CD8-positive, alpha-beta memory T cell (primary cell): ENCODE data around the gene MYO1H. TPM values are rescaled to one million over a fixed set of nuclear protein-coding genes. Genes with fewer than 3 reads are reported as not detected.

Experiments used
- CTCF ChIA-PET: fragments of 350-600 bp; sonication (Branson Sonifier 250); formaldehyde crosslinking; loops from one replicate; lab custom pipeline; 2021; ENCODE audit warnings: antibody characterized with exemption; lab: Charles Lee
- POLR2A ChIA-PET: fragments of 350-600 bp; sonication (Branson Sonifier 250); formaldehyde crosslinking; loops from one replicate; lab custom pipeline; 2021; ENCODE audit warnings: antibody characterized with exemption; lab: Charles Lee
- DNase-seq, 5 donors: peaks; one replicate each; pipeline versions ENCODE4 v3.0.0 to v3.0.0-alpha.2; 2020 to 2022; ENCODE audit warnings: mixed read lengths in 1 of 5
- H3K27ac ChIP-seq: one replicate; pipeline ENCODE4 v1.7.0; 2013; ENCODE audit warnings: low read depth, mild to moderate bottlenecking, low read length, moderate library complexity
- H3K27me3 ChIP-seq: 2 replicates; pipeline ENCODE4 v1.7.0; 2013; ENCODE audit warnings: low read length, mild to moderate bottlenecking; ENCODE audit not compliant: insufficient read depth, poor library complexity, severe bottlenecking
- H3K36me3 ChIP-seq: 2 replicates; pipeline ENCODE4 v1.7.0; 2013; ENCODE audit warnings: mild to moderate bottlenecking, low read length, moderate library complexity; ENCODE audit not compliant: insufficient read depth
- H3K4me1 ChIP-seq: 2 replicates; pipeline ENCODE4 v1.7.0; 2013; ENCODE audit warnings: mild to moderate bottlenecking, low read length, moderate library complexity; ENCODE audit not compliant: insufficient read depth
- H3K4me3 ChIP-seq: 2 replicates; pipeline ENCODE4 v1.7.0; 2013; ENCODE audit warnings: mild to moderate bottlenecking, low read length
- H3K9me3 ChIP-seq: 2 replicates; pipeline ENCODE4 v1.7.0; 2013; ENCODE audit warnings: mild to moderate bottlenecking, low read length
- H3K27ac Mint-ChIP-seq, 8 donors: one replicate each; pipeline ENCODE4 v1.8.0; 2020 to 2021; ENCODE audit warnings: mixed read lengths in 8 of 8, mild to moderate bottlenecking in 6 of 8, inconsistent platforms in 3 of 8, moderate library complexity in 3 of 8
- H3K27me3 Mint-ChIP-seq, 2 donors: one replicate each; pipeline ENCODE4 v1.8.0; 2020 to 2021; ENCODE audit warnings: mixed read lengths in 2 of 2, mild to moderate bottlenecking in 1 of 2, moderate library complexity in 1 of 2
- H3K36me3 Mint-ChIP-seq, 3 donors: one replicate each; pipeline ENCODE4 v1.8.0; 2020 to 2021; ENCODE audit warnings: mixed read lengths in 3 of 3, inconsistent platforms in 1 of 3, mild to moderate bottlenecking in 1 of 3
- H3K4me1 Mint-ChIP-seq, 3 donors: one replicate each; pipeline ENCODE4 v1.8.0; 2020 to 2021; ENCODE audit warnings: mixed read lengths in 3 of 3, inconsistent platforms in 1 of 3, mild to moderate bottlenecking in 1 of 3
- H3K4me3 Mint-ChIP-seq, 7 donors: one replicate each; pipeline ENCODE4 v1.8.0; 2020 to 2021; ENCODE audit warnings: mixed read lengths in 7 of 7, mild to moderate bottlenecking in 6 of 7, moderate library complexity in 4 of 7, inconsistent platforms in 2 of 7
- H3K9me3 Mint-ChIP-seq, 5 donors: one replicate each; pipeline ENCODE4 v1.8.0; 2020 to 2022; ENCODE audit warnings: mixed read lengths in 5 of 5, mild to moderate bottlenecking in 3 of 5, moderate library complexity in 2 of 5, inconsistent platforms in 1 of 5
- polyA plus RNA-seq: library from polyadenylated mRNA; unstranded; fragments of 300-500 nt; fragmentation: Illumina TruSeq; gene quantifications from one replicate; pipeline ENCODE4 v1.2.3, GENCODE V29; 2021
- total RNA-seq, 2 experiments: library from RNA; stranded (reverse); gene quantifications; one replicate each; pipeline ENCODE4 v1.2.3, GENCODE V29; 2021

Gene MYO1H
- total and polyA plus RNA-seq, 3 experiments from 2014 or later, result not detected

DNA sequence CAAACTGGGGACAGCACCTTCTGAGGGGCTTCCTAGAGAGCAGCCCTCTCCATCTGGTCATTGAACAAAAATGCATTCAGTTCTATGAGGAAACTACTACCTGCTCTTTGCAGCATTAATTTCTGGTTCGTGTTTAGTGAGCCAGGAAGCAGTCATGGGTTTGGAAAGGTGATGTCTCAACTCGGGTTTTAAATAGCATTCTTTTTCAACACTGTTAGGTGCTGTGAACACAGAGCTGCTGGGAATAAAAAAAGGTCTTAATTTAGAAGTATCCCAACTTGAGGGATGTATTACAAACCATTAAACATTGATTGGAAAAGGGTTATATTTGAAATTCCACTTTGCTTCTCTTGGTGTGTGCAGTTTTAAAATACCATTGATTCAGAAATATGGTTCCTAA, 9.3 kb downstream of the MYO1H start:
- Mint-ChIP-seq H3K4me3 (no peak overlapping the region), H3K36me3 (no peaks in the 10 kb centered on the region), H3K9me3 (no peaks in the 10 kb centered on the region), H3K4me1 (peaks cover 6 to 16% (median 13%) of the 10 kb centered on the region in 3 donors), H3K27ac (no peak overlapping the region), H3K27me3 (peaks cover 17 to 47% of the 10 kb centered on the region in 2 donors)
- CTCF ChIA-PET, result no interaction called here
- no peak overlapping the region for H3K27ac ChIP-seq
- H3K9me3 ChIP-seq, result no peaks in the 10 kb centered on the region
- no peaks in the 10 kb centered on the region for H3K4me1 ChIP-seq
- POLR2A ChIA-PET, result no interaction called here
- H3K27me3 ChIP-seq, result no peaks in the 10 kb centered on the region
- no peaks in the 10 kb centered on the region for H3K36me3 ChIP-seq
- no peak for DNase-seq
- H3K4me3 ChIP-seq, result no peak overlapping the region

DNA sequence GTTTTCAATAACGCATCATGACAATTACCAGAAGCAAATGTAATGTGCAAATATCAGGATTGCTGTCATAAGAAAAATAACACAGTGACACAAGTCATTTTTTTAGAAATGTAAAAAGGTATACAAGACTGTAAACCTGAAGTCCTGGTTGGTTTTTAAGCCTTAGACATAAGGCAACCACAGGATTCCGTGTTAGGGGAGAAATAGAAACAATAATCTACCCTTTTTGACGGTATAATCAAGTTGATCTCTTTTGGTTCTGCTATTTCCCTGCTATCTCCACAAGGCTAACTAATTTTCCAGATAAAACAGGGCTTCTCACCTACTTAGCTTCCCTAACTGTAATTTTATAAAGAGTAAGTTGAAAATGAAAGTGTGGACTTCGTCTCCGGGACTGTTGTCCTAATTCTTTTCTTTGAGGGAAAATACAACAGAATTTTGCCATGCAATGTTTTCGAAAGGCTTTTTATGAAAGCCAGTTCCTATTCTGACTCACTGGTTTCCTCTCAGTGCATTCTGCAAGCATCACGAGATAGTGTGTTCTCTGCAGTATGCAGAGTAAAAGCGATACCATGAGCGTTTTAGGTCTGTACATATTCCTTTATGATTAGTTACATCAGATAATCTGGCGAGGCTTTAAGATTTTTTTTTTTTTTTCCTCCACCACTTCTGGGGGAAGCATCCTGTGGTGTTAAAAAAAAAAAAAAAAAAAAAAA, 10.6 kb downstream of the MYO1H start:
- Mint-ChIP-seq H3K27me3 (peaks cover 18 to 44% of the 10 kb centered on the region in 2 donors), H3K9me3 (no peaks in the 10 kb centered on the region), H3K27ac (no peak overlapping the region), H3K4me3 (peak overlapping the region; percentile 19 to 72 (median 62)), H3K36me3 (no peaks in the 10 kb centered on the region), H3K4me1 (peaks cover 6 to 16% (median 13%) of the 10 kb centered on the region in 3 donors)
- ChIA-PET POLR2A (no interaction called here), CTCF (no interaction called here)
- Histone ChIP-seq H3K27me3 (no peaks in the 10 kb centered on the region), H3K27ac (no peak overlapping the region), H3K36me3 (no peaks in the 10 kb centered on the region), H3K4me1 (no peaks in the 10 kb centered on the region), H3K4me3 (no peak overlapping the region), H3K9me3 (no peaks in the 10 kb centered on the region)
- no peak for DNase-seq

DNA sequence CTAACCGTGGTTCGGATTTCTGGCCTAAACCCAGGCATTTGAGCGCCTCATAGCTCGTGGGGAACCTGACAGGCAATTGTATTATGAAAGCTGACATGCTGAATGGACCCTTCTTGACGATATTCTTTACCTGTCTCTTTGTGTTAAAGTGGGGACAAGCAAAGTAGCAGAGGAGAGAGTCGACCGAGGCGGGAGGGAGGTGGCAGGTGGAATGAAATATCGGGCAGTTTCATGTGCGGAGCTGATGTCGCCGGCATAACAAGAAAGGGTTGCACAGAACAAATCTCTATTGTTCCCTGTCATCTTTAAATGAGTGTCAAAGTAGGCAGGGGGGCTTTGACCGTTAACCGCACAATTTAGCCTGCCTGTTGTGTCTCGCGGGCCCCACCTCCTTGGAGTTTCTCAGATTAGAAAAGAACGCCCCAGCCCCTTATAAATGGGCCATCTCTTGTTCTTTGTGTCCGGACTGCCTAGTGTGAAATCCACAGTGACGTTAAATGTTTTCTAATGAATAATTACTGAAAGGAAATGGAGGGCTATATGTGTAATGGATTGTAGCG, 11.5 kb downstream of the MYO1H start:
- H3K36me3 Mint-ChIP-seq, result no peaks in the 10 kb centered on the region
- POLR2A ChIA-PET, result no interaction called here
- H3K9me3 ChIP-seq, result no peaks in the 10 kb centered on the region
- H3K4me3 ChIP-seq, result no peak overlapping the region
- no peaks in the 10 kb centered on the region for H3K4me1 ChIP-seq
- H3K27ac ChIP-seq, result no peak overlapping the region
- H3K27me3 ChIP-seq, result no peaks in the 10 kb centered on the region
- H3K27ac Mint-ChIP-seq, result no peak overlapping the region
- peaks cover 6 to 16% (median 13%) of the 10 kb centered on the region in 3 donors for H3K4me1 Mint-ChIP-seq
- no peak for DNase-seq
- H3K27me3 Mint-ChIP-seq, result peaks cover 18 to 44% of the 10 kb centered on the region in 2 donors
- CTCF ChIA-PET, result no interaction called here
- no peaks in the 10 kb centered on the region for H3K36me3 ChIP-seq
- H3K4me3 Mint-ChIP-seq, result no peak overlapping the region
- no peaks in the 10 kb centered on the region for H3K9me3 Mint-ChIP-seq

DNA sequence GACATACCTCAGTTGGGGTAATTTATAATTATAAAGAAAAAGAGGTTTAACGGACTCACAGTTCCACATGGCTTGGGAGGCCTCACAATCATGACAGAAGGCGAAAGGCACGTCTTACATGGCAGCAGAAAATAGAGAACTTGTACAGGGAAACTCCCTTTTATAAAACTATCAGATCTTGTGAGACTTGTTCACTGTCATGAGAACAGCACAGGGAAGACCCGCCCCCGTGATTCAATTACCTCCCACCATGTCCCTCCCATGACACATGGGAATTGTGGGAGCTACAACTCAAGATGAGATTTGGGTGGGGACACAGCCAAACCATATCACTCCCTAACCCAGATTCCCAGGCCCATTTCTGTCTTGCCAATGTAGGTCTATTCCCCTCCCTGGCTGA, 22.1 kb downstream of the MYO1H start:
- Histone ChIP-seq H3K9me3 (no peaks in the 10 kb centered on the region), H3K4me3 (no peak overlapping the region), H3K27me3 (peaks cover 3% of the 10 kb centered on the region), H3K4me1 (no peaks in the 10 kb centered on the region), H3K27ac (no peak overlapping the region), H3K36me3 (no peaks in the 10 kb centered on the region)
- CTCF ChIA-PET, result no interaction called here
- Mint-ChIP-seq H3K4me3 (no peak overlapping the region), H3K27ac (no peak overlapping the region), H3K27me3 (peaks cover 9 to 38% of the 10 kb centered on the region in 2 donors), H3K4me1 (no peaks in the 10 kb centered on the region), H3K36me3 (no peaks in the 10 kb centered on the region), H3K9me3 (no peaks in the 10 kb centered on the region)
- no peak for DNase-seq
- POLR2A ChIA-PET, result no interaction called here

DNA sequence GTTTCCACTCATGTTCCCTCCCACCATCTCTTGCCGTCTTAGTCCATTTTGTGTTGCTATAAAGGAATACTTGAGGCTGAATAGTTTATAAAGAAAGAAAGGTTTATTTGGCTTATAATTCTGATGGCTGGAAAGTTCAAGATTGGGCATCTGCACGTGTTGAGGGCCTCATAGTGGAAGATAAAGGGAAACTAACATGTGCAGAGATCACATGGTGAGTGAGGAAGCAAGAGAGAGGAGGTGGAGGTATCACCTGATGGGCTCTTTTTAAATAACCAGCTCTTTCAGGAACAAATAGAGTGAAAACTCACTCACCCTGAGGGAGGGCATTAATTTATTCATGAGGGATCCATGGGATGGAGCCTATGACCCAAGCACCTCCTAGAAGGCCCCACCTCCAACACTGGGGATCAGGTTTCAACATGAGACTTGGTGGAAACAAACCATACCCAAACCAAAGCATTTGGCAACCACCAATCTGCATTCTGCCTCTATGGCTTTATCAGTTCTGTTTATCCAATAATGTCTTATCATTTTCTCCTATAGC, 29.5 kb downstream of the MYO1H start:
- H3K4me1 Mint-ChIP-seq, result no peaks in the 10 kb centered on the region
- no peaks in the 10 kb centered on the region for H3K27me3 ChIP-seq
- no peak overlapping the region for H3K4me3 ChIP-seq
- ChIA-PET CTCF (no interaction called here), POLR2A (no interaction called here)
- H3K27me3 Mint-ChIP-seq, result peaks cover 19 to 53% of the 10 kb centered on the region in 2 donors
- DNase-seq, result no peak
- no peaks in the 10 kb centered on the region for H3K36me3 ChIP-seq
- H3K9me3 ChIP-seq, result no peaks in the 10 kb centered on the region
- H3K27ac ChIP-seq, result no peak overlapping the region
- no peaks in the 10 kb centered on the region for H3K36me3 Mint-ChIP-seq
- no peaks in the 10 kb centered on the region for H3K9me3 Mint-ChIP-seq
- peak overlapping the region in 1 of 8 donors; percentile 22 for H3K27ac Mint-ChIP-seq
- H3K4me3 Mint-ChIP-seq, result no peak overlapping the region
- no peaks in the 10 kb centered on the region for H3K4me1 ChIP-seq

DNA sequence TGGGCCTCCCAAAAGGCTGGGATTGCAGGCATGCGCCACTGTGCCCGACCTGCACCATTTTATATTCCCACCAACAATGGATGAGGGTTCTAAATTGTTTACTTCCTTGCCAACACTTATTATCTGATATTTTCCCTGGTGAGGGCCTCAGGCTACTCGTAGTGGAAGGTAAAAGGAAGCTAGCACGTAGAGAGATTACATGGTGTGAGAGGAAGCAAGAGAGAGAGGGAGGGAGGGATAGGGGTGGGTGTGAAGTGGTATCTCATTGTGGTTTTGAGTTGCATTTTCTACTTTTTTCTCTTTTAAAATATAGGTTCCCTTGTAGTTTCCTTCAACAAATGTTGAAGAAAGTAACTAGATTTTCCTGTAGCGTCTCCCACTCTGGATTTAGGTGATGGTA, 30.9 kb downstream of the MYO1H start:
- H3K27ac ChIP-seq, result no peak overlapping the region
- Mint-ChIP-seq H3K36me3 (no peaks in the 10 kb centered on the region), H3K27ac (no peak overlapping the region), H3K4me1 (no peaks in the 10 kb centered on the region), H3K9me3 (no peaks in the 10 kb centered on the region), H3K27me3 (peaks cover 16 to 57% of the 10 kb centered on the region in 2 donors), H3K4me3 (no peak overlapping the region)
- no peaks in the 10 kb centered on the region for H3K36me3 ChIP-seq
- H3K4me1 ChIP-seq, result no peaks in the 10 kb centered on the region
- no peaks in the 10 kb centered on the region for H3K27me3 ChIP-seq
- ChIA-PET POLR2A (no interaction called here), CTCF (no interaction called here)
- no peak for DNase-seq
- no peak overlapping the region for H3K4me3 ChIP-seq
- H3K9me3 ChIP-seq, result no peaks in the 10 kb centered on the region

DNA sequence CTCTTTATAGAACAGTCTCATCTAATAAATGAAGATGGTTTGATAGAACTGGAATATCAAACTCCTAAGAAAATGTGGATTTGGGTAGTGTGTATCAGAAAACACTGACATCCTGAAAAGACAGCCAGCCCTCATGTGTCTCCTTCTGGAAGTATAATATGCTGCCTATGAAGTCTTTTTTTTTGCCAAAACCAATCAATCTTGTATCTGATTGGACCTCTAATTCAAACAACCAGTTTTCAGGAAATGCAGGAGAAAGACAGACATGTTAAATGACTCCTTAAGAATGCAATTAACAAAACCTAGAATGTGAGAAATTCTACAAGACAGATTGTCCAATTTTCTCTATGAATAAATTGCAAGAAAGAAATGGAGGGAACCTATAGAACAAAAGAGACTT, 34.3 kb downstream of the MYO1H start:
- H3K4me1 Mint-ChIP-seq, result no peaks in the 10 kb centered on the region
- DNase-seq, result no peak
- H3K36me3 Mint-ChIP-seq, result no peaks in the 10 kb centered on the region
- H3K4me3 Mint-ChIP-seq, result no peak overlapping the region
- ChIA-PET CTCF (no interaction called here), POLR2A (no interaction called here)
- peaks cover 15 to 54% of the 10 kb centered on the region in 2 donors for H3K27me3 Mint-ChIP-seq
- no peaks in the 10 kb centered on the region for H3K9me3 Mint-ChIP-seq
- H3K4me3 ChIP-seq, result no peak overlapping the region
- H3K27ac ChIP-seq, result no peak overlapping the region
- H3K4me1 ChIP-seq, result no peaks in the 10 kb centered on the region
- H3K27me3 ChIP-seq, result no peaks in the 10 kb centered on the region
- H3K9me3 ChIP-seq, result no peaks in the 10 kb centered on the region
- no peaks in the 10 kb centered on the region for H3K36me3 ChIP-seq
- H3K27ac Mint-ChIP-seq, result no peak overlapping the region

DNA sequence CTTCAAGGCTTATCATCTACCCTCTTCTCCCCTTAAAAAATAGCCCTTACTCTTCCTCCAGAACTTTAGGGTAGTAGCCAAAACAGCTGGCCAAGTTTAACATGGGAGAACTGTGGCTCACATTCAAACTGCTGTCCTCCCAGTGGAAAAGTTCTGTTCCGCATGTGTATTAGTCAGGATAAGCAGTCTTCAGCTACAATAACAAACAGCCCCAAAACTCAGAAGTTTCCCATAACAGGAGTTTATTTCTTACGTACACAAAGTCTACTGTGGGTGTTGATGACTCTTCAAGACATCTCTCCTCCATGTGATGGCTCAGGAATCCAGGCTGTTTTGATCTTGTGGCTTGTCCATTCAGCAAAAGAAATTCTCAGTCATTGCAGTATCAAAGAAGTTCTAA, 35.5 kb downstream of the MYO1H start:
- Mint-ChIP-seq H3K27ac (no peak overlapping the region), H3K27me3 (peaks cover 21 to 54% of the 10 kb centered on the region in 2 donors), H3K4me1 (no peaks in the 10 kb centered on the region), H3K36me3 (no peaks in the 10 kb centered on the region), H3K9me3 (peaks cover 0 to 2% (median 0%) of the 10 kb centered on the region in 5 donors), H3K4me3 (no peak overlapping the region)
- no peak overlapping the region for H3K4me3 ChIP-seq
- no peaks in the 10 kb centered on the region for H3K36me3 ChIP-seq
- POLR2A ChIA-PET, result no interaction called here
- no peak for DNase-seq
- H3K27me3 ChIP-seq, result no peaks in the 10 kb centered on the region
- no peaks in the 10 kb centered on the region for H3K4me1 ChIP-seq
- CTCF ChIA-PET, result interaction anchor here (1.3 kb wide), 1 partner anchor 10 kb away, joined by 7 read pairs; no protein-coding TSS in a partner anchor
- no peaks in the 10 kb centered on the region for H3K9me3 ChIP-seq
- no peak overlapping the region for H3K27ac ChIP-seq
